ENCODE results near the gene ABCD1. TPM values are rescaled to one million over a fixed set of nuclear protein-coding genes. Genes with fewer than 3 reads are reported as not detected.

The ABCD1 gene
- polyA plus RNA-seq, 3 donors, result 5.6 to 22.5 (median 5.8) TPM

GRCh38 chrX:153764786-153765137, 40.1 kb downstream of the ABCD1 start:
- no CpG with 5 or more reads among the region's 7 CpGs for WGBS (ENCODE audit: insufficient coverage)
- H3K9me3 ChIP-seq (replicated peaks in 1 of 2; ENCODE audit: control insufficient read depth in 1 of 2, insufficient read depth in 1 of 2, low read length in 2 of 2), result no peaks in the 10 kb centered on the region
- TF ChIP-seq CTCF (IDR thresholded peaks at IDR 0.05), result no peak

GRCh38 chrX:153765138-153766079, 40.8 kb downstream of the ABCD1 start:
- Mint-ChIP-seq H3K36me3 (no peaks in the 10 kb centered on the region), H3K27me3 (ENCODE audit: low read depth in 3 of 3) (peaks cover 1 to 23% (median 16%) of the 10 kb centered on the region in 3 donors), H3K4me3 (no peak overlapping the region), H3K4me1 (peaks cover 14% of the 10 kb centered on the region), H3K27ac (no peak overlapping the region), H3K9me3 (peaks cover 0 to 3% (median 0%) of the 10 kb centered on the region in 7 donors)
- intact Hi-C loops (cut with micrococcal nuclease), result loop anchor here in 1 of 2 donors (10.0 kb wide), 2 partner anchors 159 to 189 kb away; partner anchors contain the start of gene ARHGAP4
- Histone ChIP-seq H3K36me3 (replicated peaks in 1 of 2; ENCODE audit: control insufficient read depth in 1 of 2, insufficient read depth in 2 of 2, low read length in 2 of 2) (no peaks in the 10 kb centered on the region), H3K79me2 (ENCODE audit: insufficient read depth, low read length) (no peaks in the 10 kb centered on the region), H2AFZ (ENCODE audit: insufficient read depth, low read depth, low read length, poor library complexity, severe bottlenecking) (peak overlapping the region; percentile 13), H3K27me3 (ENCODE audit: control insufficient read depth in 2 of 2, insufficient read depth in 2 of 2, low read length in 2 of 2) (no peaks in the 10 kb centered on the region), H3K9me3 (replicated peaks in 1 of 2; ENCODE audit: control insufficient read depth in 1 of 2, insufficient read depth in 1 of 2, low read length in 2 of 2) (no peaks in the 10 kb centered on the region), H3K4me3 (replicated peaks in 1 of 3; ENCODE audit: low read depth in 2 of 3, low read length in 3 of 3) (no peak overlapping the region), H3K4me2 (replicated peaks; ENCODE audit: extremely low read depth, low read length, poor library complexity, severe bottlenecking) (no peak overlapping the region), H3K27ac (ENCODE audit: low read depth in 1 of 2, low read length in 2 of 2) (no peak overlapping the region), H3K4me1 (ENCODE audit: control insufficient read depth in 1 of 2, insufficient read depth in 2 of 2, low read length in 2 of 2) (peaks cover 0 to 5% of the 10 kb centered on the region in 2 donors), H3K9ac (ENCODE audit: insufficient read depth, low read length, poor library complexity, severe bottlenecking) (no peak overlapping the region), H4K20me1 (ENCODE audit: insufficient read depth, low read length) (no peaks in the 10 kb centered on the region)
- whole genome bisulfite sequencing (ENCODE audit: insufficient coverage), result 69% methylated on average over 16 of the region's 27 CpGs
- no peak for DNase-seq
- TF ChIP-seq CTCF (IDR thresholded peaks at IDR 0.05), result no peak

More at GRCh38 chrX:153764786-153765137, 40.1 kb downstream of the ABCD1 start:
- no peaks in the 10 kb centered on the region for H3K36me3 ChIP-seq (replicated peaks in 1 of 2; ENCODE audit: control insufficient read depth in 1 of 2, insufficient read depth in 2 of 2, low read length in 2 of 2)
- Mint-ChIP-seq H3K9me3 (peaks cover 0 to 3% (median 0%) of the 10 kb centered on the region in 7 donors), H3K36me3 (no peaks in the 10 kb centered on the region), H3K27me3 (ENCODE audit: low read depth in 3 of 3) (peaks cover 1 to 23% (median 16%) of the 10 kb centered on the region in 3 donors), H3K4me1 (peaks cover 14% of the 10 kb centered on the region), H3K27ac (no peak overlapping the region), H3K4me3 (no peak overlapping the region)
- peaks cover 0 to 5% of the 10 kb centered on the region in 2 donors for H3K4me1 ChIP-seq (ENCODE audit: control insufficient read depth in 1 of 2, insufficient read depth in 2 of 2, low read length in 2 of 2)
- H3K4me3 ChIP-seq (replicated peaks in 1 of 3; ENCODE audit: low read depth in 2 of 3, low read length in 3 of 3), result no peak overlapping the region
- no peaks in the 10 kb centered on the region for H4K20me1 ChIP-seq (ENCODE audit: insufficient read depth, low read length)
- DNase-seq, result no peak
- H2AFZ ChIP-seq (ENCODE audit: insufficient read depth, low read depth, low read length, poor library complexity, severe bottlenecking), result no peak overlapping the region
- H3K79me2 ChIP-seq (ENCODE audit: insufficient read depth, low read length), result no peaks in the 10 kb centered on the region
- no peak overlapping the region for H3K9ac ChIP-seq (ENCODE audit: insufficient read depth, low read length, poor library complexity, severe bottlenecking)
- H3K27me3 ChIP-seq (ENCODE audit: control insufficient read depth in 2 of 2, insufficient read depth in 2 of 2, low read length in 2 of 2), result no peaks in the 10 kb centered on the region
- no peak overlapping the region for H3K4me2 ChIP-seq (replicated peaks; ENCODE audit: extremely low read depth, low read length, poor library complexity, severe bottlenecking)
- intact Hi-C loops (cut with micrococcal nuclease), result loop anchor here (5.0 to 10.0 kb wide), 3 partner anchors 160 to 190 kb away; partner anchors contain the start of gene ARHGAP4 (in 1 of the 2)
- H3K27ac ChIP-seq (ENCODE audit: low read depth in 1 of 2, low read length in 2 of 2), result no peak overlapping the region

Measured in CD14-positive monocyte (primary cell).